GM19397 (cell line): Measurements from ENCODE around the gene PPM1G.

Source experiments
- ATAC-seq: cut with Tn5 transposase; IDR thresholded peaks from one replicate; pipeline ENCODE4 v1.9.1; 2021; ENCODE audit warnings: mild to moderate bottlenecking, moderate library complexity; ENCODE audit not compliant: unreplicated experiment

The PPM1G gene

GRCh38 chr2:27336173-27336572, 73.2 kb downstream of the PPM1G start:
- no peak for ATAC-seq

GRCh38 chr2:27335311-27335710, 74.1 kb downstream of the PPM1G start:
- no peak for ATAC-seq
